HEK293 (cell line): Measurements from ENCODE around the gene ARHGAP25.

Experiments
- CTCF ChIA-PET: fragments of 350-600 bp; formaldehyde crosslinking; extraction: SDS; loops from one replicate; lab custom pipeline; 2021; ENCODE audit warnings: antibody characterized with exemption; lab: Yijun Ruan, JAX
- POLR2A ChIA-PET: fragments of 300-600 bp; formaldehyde crosslinking; extraction: SDS; loops from one replicate; lab custom pipeline; 2020; ENCODE audit warnings: antibody characterized with exemption, inconsistent platforms; lab: Yijun Ruan, JAX
- H3K27ac ChIP-seq: fragments of 200-500 bp; sonication (Bioruptor generic); 2 replicates; pipeline ENCODE4 v1.5.1; 2014; ENCODE audit warnings: low read depth, low read length, control low read depth, inconsistent platforms; ENCODE audit errors: extremely low read depth
- H3K36me3 ChIP-seq, 2 experiments: fragments of 200-500 bp in 1 of 2; sonication (Bioruptor generic) in 1 of 2; 1 replicate in 1 of 2; 2 replicates in 1 of 2; pipeline ENCODE4 v1.5.1; 2014 to 2017; ENCODE audit warnings: inconsistent platforms in 2 of 2, low read length in 2 of 2; ENCODE audit not compliant: control insufficient read depth in 2 of 2, insufficient read depth in 1 of 2
- H3K4me1 ChIP-seq: fragments of 200-500 bp; sonication (Bioruptor generic); 2 replicates; pipeline ENCODE4 v1.5.1; 2014; ENCODE audit warnings: mild to moderate bottlenecking, low read length, inconsistent platforms; ENCODE audit not compliant: control insufficient read depth, insufficient read depth
- H3K4me3 ChIP-seq: 2 replicates; pipeline ENCODE4 v1.5.1; 2011; ENCODE audit warnings: low read depth, mild to moderate bottlenecking, control low read depth, low read length, moderate library complexity
- H3K9me3 ChIP-seq: fragments of 200-500 bp; sonication (Bioruptor generic); 2 replicates; pipeline ENCODE4 v1.5.1; 2014; ENCODE audit warnings: low read depth, low read length, inconsistent platforms; ENCODE audit not compliant: control insufficient read depth, insufficient read depth
- HIC1 ChIP-seq: fragments of 450-650 bp; formaldehyde crosslinking; IDR thresholded peaks from 2 replicates; pipeline ENCODE4 v1.5.1; 2016; ENCODE audit warnings: missing biosample characterization, missing genetic modification characterization
- RBAK ChIP-seq: fragments of 450-650 bp; formaldehyde crosslinking; IDR thresholded peaks from 2 replicates; pipeline ENCODE4 v1.5.1; 2016; ENCODE audit warnings: missing biosample characterization, missing genetic modification characterization
- REST ChIP-seq: fragments of 450-650 bp; formaldehyde crosslinking; IDR thresholded peaks from 2 replicates; pipeline ENCODE4 v1.5.1; 2016; ENCODE audit warnings: missing biosample characterization, missing genetic modification characterization
- ZBTB44 ChIP-seq: fragments of 450-650 bp; IDR thresholded peaks from 2 replicates; pipeline ENCODE4 v1.5.1; 2018; ENCODE audit warnings: missing biosample characterization, mild to moderate bottlenecking, missing genetic modification characterization
- ZFHX2 ChIP-seq: fragments of 450-650 bp; formaldehyde crosslinking; conservative IDR thresholded peaks from 2 replicates; pipeline ENCODE4 v1.5.1; 2016; ENCODE audit warnings: missing biosample characterization, missing genetic modification characterization
- ZNF19 ChIP-seq: fragments of 450-650 bp; formaldehyde crosslinking; IDR thresholded peaks from 2 replicates; pipeline ENCODE4; 2016; ENCODE audit warnings: missing biosample characterization, missing genetic modification characterization, low read depth
- ZNF280C ChIP-seq: fragments of 450-650 bp; formaldehyde crosslinking; IDR thresholded peaks from 2 replicates; pipeline ENCODE4 v1.5.1; 2016; ENCODE audit warnings: missing biosample characterization, missing genetic modification characterization
- ZNF366 ChIP-seq: fragments of 450-650 bp; formaldehyde crosslinking; conservative IDR thresholded peaks from 2 replicates; pipeline ENCODE4 v1.5.1; 2016; ENCODE audit warnings: missing biosample characterization, missing genetic modification characterization
- ZNF37A ChIP-seq: fragments of 450-650 bp; IDR thresholded peaks from 2 replicates; pipeline ENCODE4 v1.5.1; 2018; ENCODE audit warnings: missing biosample characterization, missing genetic modification characterization
- ZNF707 ChIP-seq: fragments of 450-650 bp; formaldehyde crosslinking; IDR thresholded peaks from 2 replicates; pipeline ENCODE4 v1.5.1; 2016; ENCODE audit warnings: missing biosample characterization, missing genetic modification characterization

Gene ARHGAP25

GRCh38 chr2:68687018-68687417, 47.6 kb upstream of the ARHGAP25 start:
- TF ChIP-seq HIC1 (tag by site-specific recombination): no peak
- no peaks in the 10 kb centered on the region for H3K4me1 ChIP-seq
- no peaks in the 10 kb centered on the region for H3K9me3 ChIP-seq
- H3K4me3 ChIP-seq: no peak overlapping the region
- no peak overlapping the region for H3K27ac ChIP-seq
- no peaks in the 10 kb centered on the region for H3K36me3 ChIP-seq
- ChIA-PET POLR2A (no interaction called here), CTCF (no interaction called here)

DNA sequence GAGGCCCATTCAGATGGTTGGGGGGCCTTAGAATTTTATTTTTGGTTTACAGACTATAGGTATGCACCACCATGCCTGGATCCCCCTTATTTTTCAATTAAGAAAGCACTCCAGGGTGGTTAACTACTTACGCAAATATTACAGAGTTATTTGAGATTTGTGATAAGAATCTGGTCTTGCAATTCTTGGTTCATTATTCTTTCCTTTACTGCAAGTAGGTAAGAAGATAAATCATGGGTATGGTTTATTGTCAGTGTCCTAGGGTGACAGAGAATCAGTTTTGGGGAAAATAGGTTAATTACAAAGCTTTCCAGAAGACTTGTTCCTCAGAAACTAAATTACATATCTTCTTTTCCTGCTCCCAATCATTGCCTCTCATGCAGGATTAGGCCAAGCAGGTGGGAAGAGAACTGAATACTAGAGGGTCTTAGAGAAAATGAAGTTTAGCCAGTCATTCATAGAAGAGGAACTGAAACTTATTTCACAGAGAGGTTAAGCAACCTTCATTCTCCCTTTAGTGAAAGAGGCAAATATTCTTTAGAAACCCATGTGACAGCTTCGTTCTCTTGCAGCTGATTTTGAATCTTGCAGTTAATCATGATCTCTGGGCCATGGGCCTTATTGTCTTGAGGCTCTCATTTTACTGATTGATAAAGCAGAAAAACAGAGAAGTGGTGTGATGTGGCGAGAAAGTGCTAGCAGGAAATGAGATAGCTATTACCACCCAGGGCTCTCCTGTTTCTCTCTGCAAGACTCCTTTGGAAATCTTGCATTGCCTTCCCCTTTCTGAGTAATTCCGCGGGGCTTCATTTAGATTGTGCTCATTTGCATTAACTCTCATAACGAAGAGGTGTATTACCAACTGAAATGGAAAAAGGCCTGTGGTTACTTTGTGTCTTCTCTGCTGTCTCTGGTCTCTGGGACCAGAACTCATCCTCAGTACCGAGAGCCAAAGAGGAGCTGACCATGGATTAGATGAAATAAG, 44.8 kb upstream of the ARHGAP25 start:
- CTCF ChIA-PET: interaction anchor here (1.0 kb wide), 1 partner anchor 20 kb away, joined by 3 read pairs; no protein-coding TSS in a partner anchor
- TF ChIP-seq ZNF280C: no peak
- TF ChIP-seq REST (tag by site-specific recombination): no peak
- TF ChIP-seq RBAK (tag by site-specific recombination): no peak
- no peak for TF ChIP-seq ZNF19
- TF ChIP-seq ZNF707 (tag by site-specific recombination): no peak
- no peak for TF ChIP-seq ZNF37A (tag by site-specific recombination)
- TF ChIP-seq ZNF366: no peak
- TF ChIP-seq ZBTB44: no peak
- TF ChIP-seq ZFHX2 (tag by site-specific recombination): no peak
- TF ChIP-seq, all 188 proteins: peak for 0
- Histone ChIP-seq H3K4me1 (peaks cover 2% of the 10 kb centered on the region; the same call in 1 of the 2 replicates), H3K27ac (no peak overlapping the region), H3K4me3 (no peak overlapping the region), H3K36me3 (no peaks in the 10 kb centered on the region), H3K9me3 (no peaks in the 10 kb centered on the region)
- POLR2A ChIA-PET: no interaction called here
